SK-N-SH (cell line): ENCODE data around the gene SMARCA2. TPM values are rescaled to one million over a fixed set of nuclear protein-coding genes. Genes with fewer than 3 reads are reported as not detected.

ENCODE experiments used
- CTCF ChIA-PET: fragments of 300-600, 350-600 bp; formaldehyde crosslinking; extraction: SDS; loops from one replicate; lab custom pipeline; 2021; lab: Yijun Ruan, JAX
- POLR2A ChIA-PET: fragments of 350-600 bp; sonication (Branson Sonifier 250); formaldehyde crosslinking; extraction: SDS; loops from one replicate; lab custom pipeline; 2020; ENCODE audit warnings: antibody characterized with exemption, inconsistent platforms; lab: Yijun Ruan, JAX
- DNase-seq: peaks from one replicate; pipeline ENCODE4 v3.0.0; 2012
- H2AFZ ChIP-seq: fragments of 200-600 bp; sonication (generic); 2 replicates; pipeline ENCODE4 v1.8.1; 2016; ENCODE audit warnings: antibody characterized with exemption, mild to moderate bottlenecking, low read depth
- H3F3A ChIP-seq: fragments of 200-600 bp; sonication (generic); replicated peaks from 2 replicates; pipeline ENCODE3; 2016; ENCODE audit warnings: antibody characterized with exemption, mild to moderate bottlenecking; ENCODE audit not compliant: insufficient read depth
- H3K27ac ChIP-seq, 2 experiments: fragments of 200-500 bp in 1 of 2; fragments of 200-600 bp in 1 of 2; sonication (Bioruptor generic) in 1 of 2; sonication (generic), shearing (Covaris generic) in 1 of 2; 2 replicates each; pipeline versions ENCODE4 v1.5.1 to v1.6.1; 2014 to 2016; ENCODE audit warnings: low read depth in 2 of 2, inconsistent platforms in 1 of 2, low read length in 1 of 2, mild to moderate bottlenecking in 1 of 2, mixed read lengths in 1 of 2
- H3K27me3 ChIP-seq: fragments of 200-600 bp; sonication (generic), shearing (Covaris generic); 2 replicates; pipeline ENCODE4 v1.6.1; 2016; ENCODE audit warnings: mixed run types; ENCODE audit not compliant: insufficient read depth
- H3K36me3 ChIP-seq, 2 experiments: fragments of 200-500 bp in 1 of 2; fragments of 200-600 bp in 1 of 2; sonication (Bioruptor generic) in 1 of 2; sonication (generic) in 1 of 2; replicated peaks in 1 of 2; 2 replicates each; pipeline versions ENCODE3 to v1.5.1; 2014 to 2016; ENCODE audit warnings: low read length in 1 of 2, mild to moderate bottlenecking in 1 of 2; ENCODE audit not compliant: insufficient read depth in 2 of 2, control insufficient read depth in 1 of 2
- H3K4me1 ChIP-seq, 2 experiments: fragments of 200-500 bp in 1 of 2; fragments of 200-600 bp in 1 of 2; sonication (Bioruptor generic) in 1 of 2; sonication (generic), shearing (Covaris generic) in 1 of 2; 2 replicates each; pipeline versions ENCODE4 v1.5.1 to v1.6.1; 2014 to 2016; ENCODE audit warnings: low read depth in 1 of 2, low read length in 1 of 2, mixed run types in 1 of 2; ENCODE audit not compliant: insufficient read depth in 2 of 2, control insufficient read depth in 1 of 2
- H3K4me2 ChIP-seq: fragments of 200-600 bp; sonication (generic), shearing (Covaris generic); 2 replicates; pipeline ENCODE4 v1.6.1; 2017; ENCODE audit warnings: mixed run types
- H3K4me3 ChIP-seq, 2 experiments: fragments of 200-500 bp in 1 of 2; fragments of 200-600 bp in 1 of 2; sonication (Bioruptor generic) in 1 of 2; sonication (generic), shearing (Covaris generic) in 1 of 2; 2 replicates each; pipeline versions ENCODE4 v1.5.1 to v1.8.1; 2014 to 2016; ENCODE audit warnings: low read depth in 2 of 2, inconsistent platforms in 1 of 2, low read length in 1 of 2, mild to moderate bottlenecking in 1 of 2, mixed read lengths in 1 of 2, moderate library complexity in 1 of 2
- H3K79me2 ChIP-seq: fragments of 200-600 bp; sonication (generic); 2 replicates; pipeline ENCODE4 v1.8.1; 2017; ENCODE audit warnings: mild to moderate bottlenecking; ENCODE audit not compliant: insufficient read depth
- H3K9ac ChIP-seq: fragments of 200-600 bp; sonication (generic); 2 replicates; pipeline ENCODE4 v1.6.1; 2017; ENCODE audit warnings: mixed run types
- H3K9me2 ChIP-seq: fragments of 200-600 bp; sonication (generic); 2 replicates; pipeline ENCODE4 v1.6.1; 2017; ENCODE audit warnings: mixed run types
- H3K9me3 ChIP-seq: fragments of 200-600 bp; sonication (generic); 2 replicates; pipeline ENCODE4 v1.6.1; 2017; ENCODE audit warnings: mixed run types, mild to moderate bottlenecking, moderate library complexity
- H4K20me1 ChIP-seq: fragments of 200-600 bp; sonication (generic); 2 replicates; pipeline ENCODE4 v1.6.1; 2017; ENCODE audit warnings: mild to moderate bottlenecking, mixed run types; ENCODE audit not compliant: insufficient read depth
- EP300 ChIP-seq, 2 experiments: IDR thresholded peaks; 2 replicates each; pipeline versions ENCODE4 v1.4.0 to v1.6.1; 2012; ENCODE audit warnings: borderline replicate concordance in 1 of 2, low read depth in 1 of 2, low read length in 1 of 2
- FOSL2 ChIP-seq: IDR thresholded peaks from 2 replicates; pipeline ENCODE4 v1.4.0; 2012; ENCODE audit warnings: low read depth, mild to moderate bottlenecking, moderate library complexity, borderline replicate concordance
- FOXJ3 ChIP-seq: sonication (generic); formaldehyde crosslinking; IDR thresholded peaks from 2 replicates; pipeline ENCODE4 v1.5.1; 2020; ENCODE audit warnings: mild to moderate bottlenecking, missing genetic modification reagents
- FOXM1 ChIP-seq: IDR thresholded peaks from 2 replicates; pipeline ENCODE4 v1.4.0; 2012; ENCODE audit warnings: low read depth, mild to moderate bottlenecking
- GABPA ChIP-seq: IDR thresholded peaks from 2 replicates; pipeline ENCODE4 v1.4.0; 2012; ENCODE audit warnings: low read depth, mild to moderate bottlenecking
- GATA2 ChIP-seq: sonication (generic); formaldehyde crosslinking; IDR thresholded peaks from 2 replicates; pipeline ENCODE4 v1.5.0; 2020; ENCODE audit warnings: mild to moderate bottlenecking, missing genetic modification reagents
- MEF2A ChIP-seq: IDR thresholded peaks from 2 replicates; pipeline ENCODE4 v1.4.0; 2012; ENCODE audit warnings: low read depth, borderline replicate concordance
- NRF1 ChIP-seq: IDR thresholded peaks from 2 replicates; pipeline ENCODE4 v1.6.1; 2012; ENCODE audit warnings: low read depth, mild to moderate bottlenecking, low read length
- POLR2AphosphoS5 ChIP-seq: IDR thresholded peaks from 2 replicates; pipeline ENCODE4 v1.6.1; 2012; ENCODE audit warnings: low read depth, low read length
- RXRA ChIP-seq: IDR thresholded peaks from 2 replicates; pipeline ENCODE4 v1.4.0; 2012; ENCODE audit warnings: low read depth, mild to moderate bottlenecking, borderline replicate concordance
- SIN3A ChIP-seq: IDR thresholded peaks from 2 replicates; pipeline ENCODE4 v1.6.1; 2012; ENCODE audit warnings: low read depth, mild to moderate bottlenecking, low read length, moderate library complexity, borderline replicate concordance
- SMC3 ChIP-seq: IDR thresholded peaks from 2 replicates; pipeline ENCODE4 v1.6.1; 2012; ENCODE audit warnings: low read depth, low read length, improper control_type of control experiment
- TCF12 ChIP-seq: IDR thresholded peaks from 2 replicates; pipeline ENCODE4 v1.4.0; 2012
- YY1 ChIP-seq: IDR thresholded peaks from 2 replicates; pipeline ENCODE4 v1.4.0; 2012; ENCODE audit warnings: low read depth, mild to moderate bottlenecking
- WGBS: methylation state at CpG from one replicate; pipeline ENCODE4 v1.1.6; 2017; ENCODE audit warnings: low lambda C conversion rate; 5-methylcytosine and 5-hydroxymethylcytosine counted together
- polyA plus RNA-seq, 3 experiments: library from polyadenylated mRNA; depleted of rRNA; stranded (reverse); fragments of >200 nt; gene quantifications; 2 replicates each; pipeline ENCODE4 v1.2.3, GENCODE V29; 2012
- TF ChIP-seq, protein P1 (sequence below): fragments of 150-350 bp; IDR thresholded peaks from 2 replicates; pipeline ENCODE4 v1.6.1; 2017; ENCODE audit warnings: antibody characterized with exemption, low read length, low read depth, borderline replicate concordance
- TF ChIP-seq, protein P2 (sequence below): IDR thresholded peaks from 2 replicates; pipeline ENCODE4 v1.6.1; 2012; ENCODE audit warnings: mild to moderate bottlenecking, low read depth, low read length, moderate library complexity
- TF ChIP-seq, protein P3 (sequence below): IDR thresholded peaks from 2 replicates; pipeline ENCODE4 v1.4.0; 2012; ENCODE audit warnings: low read depth, borderline replicate concordance
- TF ChIP-seq, protein P4 (sequence below): IDR thresholded peaks from 2 replicates; pipeline ENCODE4 v1.4.0; 2012; ENCODE audit warnings: low read depth
- TF ChIP-seq, protein P5 (sequence below): IDR thresholded peaks from 2 replicates; pipeline ENCODE4 v1.4.0; 2012; ENCODE audit warnings: low read depth, borderline replicate concordance

The SMARCA2 gene
- polyA plus RNA-seq, 1 of the 3 experiments (the other 2 are of a cell fraction): 17.4 TPM

DNA sequence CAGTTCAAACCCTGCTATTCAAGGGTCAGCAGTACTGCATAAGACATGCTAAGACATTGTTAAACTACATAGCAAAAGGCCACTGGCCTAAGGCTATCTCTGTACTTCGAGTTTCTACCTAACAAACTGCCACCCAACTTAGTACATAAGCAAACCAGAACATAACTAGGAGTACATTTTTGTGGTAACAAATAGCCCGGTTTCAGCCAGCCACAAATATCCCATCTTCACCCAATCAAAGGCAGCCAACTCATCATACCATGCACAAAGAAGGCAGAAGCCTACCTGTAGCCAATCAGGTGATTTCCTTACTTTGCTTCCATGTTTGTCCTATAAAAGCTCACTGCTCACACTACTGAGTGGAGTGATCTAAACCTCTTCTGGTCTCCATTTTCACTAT, 201.4 kb downstream of the SMARCA2 start:
- H3K9me2 ChIP-seq: no peaks in the 10 kb centered on the region
- CTCF ChIA-PET: no interaction called here
- no peaks in the 10 kb centered on the region for H3K27me3 ChIP-seq
- H3K79me2 ChIP-seq: no peaks in the 10 kb centered on the region
- 21% methylated on average over 2 of the region's 2 CpGs for WGBS
- DNase-seq: no peak
- TF ChIP-seq POLR2AphosphoS5: no peak
- TF ChIP-seq FOSL2: no peak
- no peak for TF ChIP-seq EP300 (IDR thresholded peaks at IDR 0.05; ENCODE audit: borderline replicate concordance in 1 of 2, low read depth in 1 of 2, low read length in 1 of 2)
- TF ChIP-seq, protein P1, sequence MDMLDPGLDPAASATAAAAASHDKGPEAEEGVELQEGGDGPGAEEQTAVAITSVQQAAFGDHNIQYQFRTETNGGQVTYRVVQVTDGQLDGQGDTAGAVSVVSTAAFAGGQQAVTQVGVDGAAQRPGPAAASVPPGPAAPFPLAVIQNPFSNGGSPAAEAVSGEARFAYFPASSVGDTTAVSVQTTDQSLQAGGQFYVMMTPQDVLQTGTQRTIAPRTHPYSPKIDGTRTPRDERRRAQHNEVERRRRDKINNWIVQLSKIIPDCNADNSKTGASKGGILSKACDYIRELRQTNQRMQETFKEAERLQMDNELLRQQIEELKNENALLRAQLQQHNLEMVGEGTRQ: no peak
- TF ChIP-seq, protein P2, sequence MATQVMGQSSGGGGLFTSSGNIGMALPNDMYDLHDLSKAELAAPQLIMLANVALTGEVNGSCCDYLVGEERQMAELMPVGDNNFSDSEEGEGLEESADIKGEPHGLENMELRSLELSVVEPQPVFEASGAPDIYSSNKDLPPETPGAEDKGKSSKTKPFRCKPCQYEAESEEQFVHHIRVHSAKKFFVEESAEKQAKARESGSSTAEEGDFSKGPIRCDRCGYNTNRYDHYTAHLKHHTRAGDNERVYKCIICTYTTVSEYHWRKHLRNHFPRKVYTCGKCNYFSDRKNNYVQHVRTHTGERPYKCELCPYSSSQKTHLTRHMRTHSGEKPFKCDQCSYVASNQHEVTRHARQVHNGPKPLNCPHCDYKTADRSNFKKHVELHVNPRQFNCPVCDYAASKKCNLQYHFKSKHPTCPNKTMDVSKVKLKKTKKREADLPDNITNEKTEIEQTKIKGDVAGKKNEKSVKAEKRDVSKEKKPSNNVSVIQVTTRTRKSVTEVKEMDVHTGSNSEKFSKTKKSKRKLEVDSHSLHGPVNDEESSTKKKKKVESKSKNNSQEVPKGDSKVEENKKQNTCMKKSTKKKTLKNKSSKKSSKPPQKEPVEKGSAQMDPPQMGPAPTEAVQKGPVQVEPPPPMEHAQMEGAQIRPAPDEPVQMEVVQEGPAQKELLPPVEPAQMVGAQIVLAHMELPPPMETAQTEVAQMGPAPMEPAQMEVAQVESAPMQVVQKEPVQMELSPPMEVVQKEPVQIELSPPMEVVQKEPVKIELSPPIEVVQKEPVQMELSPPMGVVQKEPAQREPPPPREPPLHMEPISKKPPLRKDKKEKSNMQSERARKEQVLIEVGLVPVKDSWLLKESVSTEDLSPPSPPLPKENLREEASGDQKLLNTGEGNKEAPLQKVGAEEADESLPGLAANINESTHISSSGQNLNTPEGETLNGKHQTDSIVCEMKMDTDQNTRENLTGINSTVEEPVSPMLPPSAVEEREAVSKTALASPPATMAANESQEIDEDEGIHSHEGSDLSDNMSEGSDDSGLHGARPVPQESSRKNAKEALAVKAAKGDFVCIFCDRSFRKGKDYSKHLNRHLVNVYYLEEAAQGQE: no peak
- TF ChIP-seq, protein P3, sequence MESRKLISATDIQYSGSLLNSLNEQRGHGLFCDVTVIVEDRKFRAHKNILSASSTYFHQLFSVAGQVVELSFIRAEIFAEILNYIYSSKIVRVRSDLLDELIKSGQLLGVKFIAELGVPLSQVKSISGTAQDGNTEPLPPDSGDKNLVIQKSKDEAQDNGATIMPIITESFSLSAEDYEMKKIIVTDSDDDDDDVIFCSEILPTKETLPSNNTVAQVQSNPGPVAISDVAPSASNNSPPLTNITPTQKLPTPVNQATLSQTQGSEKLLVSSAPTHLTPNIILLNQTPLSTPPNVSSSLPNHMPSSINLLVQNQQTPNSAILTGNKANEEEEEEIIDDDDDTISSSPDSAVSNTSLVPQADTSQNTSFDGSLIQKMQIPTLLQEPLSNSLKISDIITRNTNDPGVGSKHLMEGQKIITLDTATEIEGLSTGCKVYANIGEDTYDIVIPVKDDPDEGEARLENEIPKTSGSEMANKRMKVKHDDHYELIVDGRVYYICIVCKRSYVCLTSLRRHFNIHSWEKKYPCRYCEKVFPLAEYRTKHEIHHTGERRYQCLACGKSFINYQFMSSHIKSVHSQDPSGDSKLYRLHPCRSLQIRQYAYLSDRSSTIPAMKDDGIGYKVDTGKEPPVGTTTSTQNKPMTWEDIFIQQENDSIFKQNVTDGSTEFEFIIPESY: no peak
- TF ChIP-seq RXRA: no peak
- TF ChIP-seq, protein P4, sequence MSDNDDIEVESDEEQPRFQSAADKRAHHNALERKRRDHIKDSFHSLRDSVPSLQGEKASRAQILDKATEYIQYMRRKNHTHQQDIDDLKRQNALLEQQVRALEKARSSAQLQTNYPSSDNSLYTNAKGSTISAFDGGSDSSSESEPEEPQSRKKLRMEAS: no peak
- no peak for TF ChIP-seq GABPA
- no peak for TF ChIP-seq FOXJ3
- TF ChIP-seq GATA2 (CRISPR knock-in tag): no peak
- TF ChIP-seq FOXM1: no peak
- no peak for TF ChIP-seq SIN3A
- TF ChIP-seq TCF12: no peak
- TF ChIP-seq SMC3: no peak
- TF ChIP-seq NRF1: no peak
- TF ChIP-seq, protein P5, sequence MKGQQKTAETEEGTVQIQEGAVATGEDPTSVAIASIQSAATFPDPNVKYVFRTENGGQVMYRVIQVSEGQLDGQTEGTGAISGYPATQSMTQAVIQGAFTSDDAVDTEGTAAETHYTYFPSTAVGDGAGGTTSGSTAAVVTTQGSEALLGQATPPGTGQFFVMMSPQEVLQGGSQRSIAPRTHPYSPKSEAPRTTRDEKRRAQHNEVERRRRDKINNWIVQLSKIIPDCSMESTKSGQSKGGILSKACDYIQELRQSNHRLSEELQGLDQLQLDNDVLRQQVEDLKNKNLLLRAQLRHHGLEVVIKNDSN: no peak
- no peak for TF ChIP-seq YY1
- no peak for TF ChIP-seq MEF2A
- H3K9ac ChIP-seq: no peak overlapping the region
- POLR2A ChIA-PET: no interaction called here
- no peak overlapping the region for H3K4me2 ChIP-seq
- no peaks in the 10 kb centered on the region for H4K20me1 ChIP-seq
- H3F3A ChIP-seq: no peaks in the 10 kb centered on the region
- no peaks in the 10 kb centered on the region for H3K9me3 ChIP-seq
- peaks cover 0 to 4% of the 10 kb centered on the region in 2 experiments; a peak in 3 of 4 replicates for H3K4me1 ChIP-seq
- H2AFZ ChIP-seq: no peak overlapping the region
- H3K27ac ChIP-seq: no peak overlapping the region
- no peak overlapping the region for H3K4me3 ChIP-seq
- no peaks in the 10 kb centered on the region for H3K36me3 ChIP-seq
